Trophoblast cell (in vitro differentiated cells and primary cell): ENCODE data around the gene TROAP.

Experiments
- DNase-seq, 2 donors: peaks; one replicate each; pipeline ENCODE4 v3.0.0-alpha.2; 2016
- H2AFZ ChIP-seq: 2 replicates; pipeline ENCODE4 v1.6.1; 2013; ENCODE audit warnings: low read length, moderate library complexity, mild to moderate bottlenecking; ENCODE audit not compliant: insufficient read depth, poor library complexity
- H2AK5ac ChIP-seq: 2 replicates; pipeline ENCODE4 v1.6.1; 2013; ENCODE audit warnings: mild to moderate bottlenecking, low read length
- H2BK120ac ChIP-seq: 2 replicates; pipeline ENCODE4 v1.6.1; 2013; ENCODE audit warnings: low read length, mild to moderate bottlenecking, moderate library complexity; ENCODE audit not compliant: insufficient read depth, poor library complexity
- H2BK12ac ChIP-seq: 2 replicates; pipeline ENCODE4 v1.6.1; 2013; ENCODE audit warnings: mild to moderate bottlenecking, low read length, moderate library complexity
- H2BK5ac ChIP-seq: 2 replicates; pipeline ENCODE4 v1.6.1; 2013; ENCODE audit warnings: low read length, low read depth, moderate library complexity, mild to moderate bottlenecking; ENCODE audit not compliant: poor library complexity
- H3K14ac ChIP-seq: 2 replicates; pipeline ENCODE4 v1.6.1; 2013; ENCODE audit warnings: mild to moderate bottlenecking, low read length
- H3K18ac ChIP-seq: 2 replicates; pipeline ENCODE4 v1.6.1; 2013; ENCODE audit warnings: mild to moderate bottlenecking, low read length
- H3K23ac ChIP-seq: 2 replicates; pipeline ENCODE4 v1.6.1; 2013; ENCODE audit warnings: low read length
- H3K27ac ChIP-seq: 2 replicates; pipeline ENCODE4 v1.5.1; 2013; ENCODE audit warnings: low read depth, mild to moderate bottlenecking, inconsistent platforms, low read length, moderate library complexity
- H3K27me3 ChIP-seq: 2 replicates; pipeline ENCODE4 v1.6.1; 2013; ENCODE audit warnings: inconsistent platforms, mild to moderate bottlenecking, low read length, moderate library complexity; ENCODE audit not compliant: insufficient read depth
- H3K36me3 ChIP-seq, 2 experiments: 1 replicate in 1 of 2; 2 replicates in 1 of 2; pipeline ENCODE4 v1.6.1; 2013; ENCODE audit warnings: low read length in 2 of 2, mild to moderate bottlenecking in 2 of 2, moderate library complexity in 1 of 2; ENCODE audit not compliant: insufficient read depth in 2 of 2, control insufficient read depth in 1 of 2
- H3K4ac ChIP-seq: 2 replicates; pipeline ENCODE4 v1.6.1; 2013; ENCODE audit warnings: low read depth, mild to moderate bottlenecking, low read length, moderate library complexity
- H3K4me1 ChIP-seq, 2 experiments: 1 replicate in 1 of 2; 2 replicates in 1 of 2; pipeline ENCODE4 v1.6.1; 2013; ENCODE audit warnings: low read length in 2 of 2, mild to moderate bottlenecking in 2 of 2, moderate library complexity in 1 of 2; ENCODE audit not compliant: insufficient read depth in 2 of 2, control insufficient read depth in 1 of 2
- H3K4me2 ChIP-seq: 2 replicates; pipeline ENCODE4 v1.6.1; 2013; ENCODE audit warnings: inconsistent platforms, mild to moderate bottlenecking, low read length, moderate library complexity
- H3K4me3 ChIP-seq: 2 replicates; pipeline ENCODE4 v1.5.1; 2013; ENCODE audit warnings: mild to moderate bottlenecking, low read depth, low read length, inconsistent platforms
- H3K79me1 ChIP-seq: one replicate; pipeline ENCODE4 v1.6.1; 2013; ENCODE audit warnings: low read length
- H3K79me2 ChIP-seq: 2 replicates; pipeline ENCODE4 v1.6.1; 2013; ENCODE audit warnings: low read length, mild to moderate bottlenecking; ENCODE audit not compliant: control insufficient read depth, insufficient read depth, poor library complexity
- H3K9ac ChIP-seq: 2 replicates; pipeline ENCODE4 v1.6.1; 2013; ENCODE audit warnings: mild to moderate bottlenecking, low read length
- H3K9me3 ChIP-seq: 2 replicates; pipeline ENCODE4 v1.6.1; 2013; ENCODE audit warnings: low read depth, mild to moderate bottlenecking, control low read depth, inconsistent platforms, low read length; ENCODE audit not compliant: insufficient read depth
- H4K12ac ChIP-seq: 2 replicates; pipeline ENCODE4 v1.6.1; 2013; ENCODE audit warnings: low read depth, mild to moderate bottlenecking, low read length, moderate library complexity
- H4K8ac ChIP-seq: 2 replicates; pipeline ENCODE4 v1.6.1; 2013; ENCODE audit warnings: low read depth, mild to moderate bottlenecking, low read length, moderate library complexity
- H4K91ac ChIP-seq: one replicate; pipeline ENCODE4 v1.6.1; 2013; ENCODE audit warnings: low read depth, mild to moderate bottlenecking, low read length, moderate library complexity
- WGBS: extraction: QIAGEN DNeasy Blood & Tissue Kit; methylation state at CpG from one replicate; pipeline ENCODE4 v1.1.7; 2013; ENCODE audit warnings: missing lambda C conversion rate; ENCODE audit not compliant: insufficient read length, insufficient coverage; ENCODE audit errors: extremely low coverage; 5-methylcytosine and 5-hydroxymethylcytosine counted together

Gene TROAP

DNA sequence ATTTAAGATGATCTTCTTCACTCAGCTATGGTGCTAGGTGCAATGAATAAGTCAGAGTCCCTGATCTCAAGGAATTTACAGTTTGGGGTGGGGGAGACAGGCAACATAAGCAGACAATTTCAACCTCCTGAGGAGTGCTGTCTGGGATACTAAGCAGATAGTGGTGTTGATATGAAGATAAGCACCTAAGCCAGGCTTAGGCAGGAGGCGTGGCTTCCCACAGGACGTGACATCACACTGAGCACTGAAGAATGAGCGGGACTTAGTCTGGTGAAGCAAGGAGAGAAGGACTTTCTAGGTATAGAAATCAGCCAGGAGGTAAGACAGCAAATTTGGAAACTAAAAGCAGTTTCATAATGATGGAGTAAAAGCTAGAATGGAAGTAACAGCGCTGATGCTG lies 21.3 kb upstream of the TROAP start:
- H4K12ac ChIP-seq = no peak overlapping the region
- no peaks in the 10 kb centered on the region for H3K79me1 ChIP-seq
- H2BK120ac ChIP-seq = no peak overlapping the region
- no peak overlapping the region for H2BK12ac ChIP-seq
- H3K4me3 ChIP-seq = no peak overlapping the region
- no peak overlapping the region for H2AFZ ChIP-seq
- H3K18ac ChIP-seq = no peak overlapping the region
- H3K14ac ChIP-seq = no peak overlapping the region
- H3K79me2 ChIP-seq = no peaks in the 10 kb centered on the region
- H3K4me1 ChIP-seq = peaks cover 0 to 2% of the 10 kb centered on the region in 2 experiments
- H3K4me2 ChIP-seq = no peak overlapping the region
- H2AK5ac ChIP-seq = no peak overlapping the region
- no peaks in the 10 kb centered on the region for H3K36me3 ChIP-seq
- peaks cover 19% of the 10 kb centered on the region for H3K27me3 ChIP-seq
- no peak overlapping the region for H3K4ac ChIP-seq
- peak; percentile 65 to 80 for DNase-seq
- H3K23ac ChIP-seq = no peak overlapping the region
- H3K9ac ChIP-seq = no peak overlapping the region
- no peak overlapping the region for H4K91ac ChIP-seq
- no CpG with 5 or more reads among the region's 4 CpGs for WGBS
- peaks cover 8% of the 10 kb centered on the region for H3K9me3 ChIP-seq
- no peak overlapping the region for H2BK5ac ChIP-seq
- H3K27ac ChIP-seq = no peak overlapping the region
- no peak overlapping the region for H4K8ac ChIP-seq

DNA sequence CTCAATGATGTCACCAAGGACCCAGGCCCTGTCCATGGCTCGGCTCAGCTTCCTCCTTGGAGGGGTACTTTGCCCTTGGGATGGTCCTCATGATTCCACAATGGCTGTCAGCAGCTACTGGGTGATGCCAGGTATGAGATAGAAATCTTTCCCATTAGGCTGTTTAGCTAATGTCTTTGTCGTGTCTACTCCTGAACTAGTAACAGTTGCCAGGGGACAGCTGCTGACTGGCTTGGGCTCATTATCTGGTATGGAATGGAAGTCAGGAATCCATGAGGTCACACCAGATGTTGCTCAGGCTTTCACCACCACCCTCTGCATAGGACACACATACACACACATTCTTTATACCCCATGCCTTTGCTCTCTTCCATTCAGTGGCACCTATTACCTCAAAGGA lies 18.9 kb upstream of the TROAP start:
- WGBS = no CpG with 5 or more reads among the region's 2 CpGs
- Histone ChIP-seq H3K27me3 (no peaks in the 10 kb centered on the region), H3K4me3 (no peak overlapping the region), H4K8ac (no peak overlapping the region), H3K23ac (no peak overlapping the region), H3K14ac (no peak overlapping the region), H3K4ac (no peak overlapping the region), H3K79me2 (no peaks in the 10 kb centered on the region), H2BK12ac (no peak overlapping the region), H3K9ac (no peak overlapping the region), H3K18ac (no peak overlapping the region), H2AFZ (no peak overlapping the region), H3K36me3 (no peaks in the 10 kb centered on the region), H2BK5ac (no peak overlapping the region), H2BK120ac (no peak overlapping the region), H3K4me1 (no peaks in the 10 kb centered on the region), H3K79me1 (no peaks in the 10 kb centered on the region), H4K12ac (no peak overlapping the region), H2AK5ac (no peak overlapping the region), H4K91ac (no peak overlapping the region), H3K9me3 (no peaks in the 10 kb centered on the region), H3K4me2 (no peak overlapping the region), H3K27ac (no peak overlapping the region)
- DNase-seq = peak; percentile 89 to 95

DNA sequence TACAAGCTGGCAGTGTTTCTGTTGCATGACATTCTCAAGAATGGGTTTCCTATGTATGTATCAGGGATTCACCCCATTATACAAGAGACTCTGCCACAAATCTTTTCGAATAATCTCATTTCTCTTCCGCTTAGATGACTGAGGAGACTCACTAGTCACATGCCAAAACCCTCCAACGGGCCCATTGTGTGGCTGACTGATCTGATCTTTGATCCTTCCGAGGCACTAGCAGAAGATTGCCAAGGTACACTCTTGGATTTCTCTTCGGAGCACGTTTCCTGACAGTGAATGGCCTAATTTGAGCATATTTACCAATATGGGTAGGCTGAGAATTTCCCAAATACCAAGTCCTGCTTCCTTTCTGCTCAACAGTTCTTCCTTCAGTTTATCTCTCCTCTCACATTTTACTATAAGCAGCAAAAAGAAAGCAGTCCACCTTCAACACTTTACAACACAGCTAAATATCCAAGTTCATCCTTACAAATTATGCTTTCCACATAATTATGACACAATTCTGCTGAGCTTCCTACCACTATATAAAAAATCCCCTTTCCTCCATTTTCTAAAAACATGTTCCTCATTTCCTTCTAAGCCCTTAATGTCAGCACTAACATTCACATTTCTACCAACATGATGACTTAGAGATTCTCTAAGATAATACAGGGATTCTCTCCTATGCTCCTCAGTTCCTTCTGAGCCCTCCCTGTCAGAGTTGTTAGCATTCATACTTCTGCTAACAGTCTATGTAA lies 17.1 kb upstream of the TROAP start:
- no peak overlapping the region for H2BK5ac ChIP-seq
- H3K79me1 ChIP-seq = no peaks in the 10 kb centered on the region
- H2AFZ ChIP-seq = no peak overlapping the region
- H4K91ac ChIP-seq = no peak overlapping the region
- H3K23ac ChIP-seq = no peak overlapping the region
- H3K9me3 ChIP-seq = no peaks in the 10 kb centered on the region
- H2AK5ac ChIP-seq = no peak overlapping the region
- H3K18ac ChIP-seq = no peak overlapping the region
- H3K36me3 ChIP-seq = no peaks in the 10 kb centered on the region
- no peak overlapping the region for H3K14ac ChIP-seq
- no peaks in the 10 kb centered on the region for H3K79me2 ChIP-seq
- H3K9ac ChIP-seq = no peak overlapping the region
- H2BK120ac ChIP-seq = no peak overlapping the region
- no peak overlapping the region for H2BK12ac ChIP-seq
- H3K4me1 ChIP-seq = no peaks in the 10 kb centered on the region
- H3K4ac ChIP-seq = no peak overlapping the region
- H3K4me3 ChIP-seq = no peak overlapping the region
- H3K27ac ChIP-seq = no peak overlapping the region
- H4K12ac ChIP-seq = no peak overlapping the region
- H4K8ac ChIP-seq = no peak overlapping the region
- WGBS = no CpG with 5 or more reads among the region's 6 CpGs
- DNase-seq = no peak
- no peaks in the 10 kb centered on the region for H3K27me3 ChIP-seq
- no peak overlapping the region for H3K4me2 ChIP-seq

DNA sequence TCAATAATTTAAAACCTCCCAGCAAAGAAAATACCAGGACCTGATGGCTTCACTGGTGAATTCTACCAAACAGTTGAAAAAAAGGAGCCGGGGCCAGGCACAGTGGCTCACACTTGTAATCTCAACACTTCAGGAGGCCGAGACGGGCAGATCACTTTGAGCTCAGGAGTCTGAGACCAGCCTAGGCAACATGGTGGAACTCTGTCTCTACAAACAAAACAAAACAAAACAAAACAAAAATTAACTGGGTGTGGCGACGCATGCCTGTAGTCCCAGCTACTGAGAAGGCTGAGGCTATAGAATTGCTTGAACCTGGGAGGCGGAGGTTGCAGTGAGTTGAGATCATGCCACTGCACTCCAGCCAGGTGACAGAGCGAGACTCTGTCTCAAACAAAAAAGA lies 13.7 kb upstream of the TROAP start:
- H3K4me3 ChIP-seq = no peak overlapping the region
- no peak overlapping the region for H4K8ac ChIP-seq
- H2BK120ac ChIP-seq = no peak overlapping the region
- no peaks in the 10 kb centered on the region for H3K79me2 ChIP-seq
- H3K14ac ChIP-seq = no peak overlapping the region
- no peak overlapping the region for H2BK5ac ChIP-seq
- no peak overlapping the region for H2BK12ac ChIP-seq
- no peak overlapping the region for H3K4me2 ChIP-seq
- H4K91ac ChIP-seq = no peak overlapping the region
- no peak overlapping the region for H3K27ac ChIP-seq
- no CpG with 5 or more reads among the region's 7 CpGs for WGBS
- H2AK5ac ChIP-seq = no peak overlapping the region
- H3K23ac ChIP-seq = no peak overlapping the region
- no peak overlapping the region for H3K4ac ChIP-seq
- H4K12ac ChIP-seq = no peak overlapping the region
- H3K9ac ChIP-seq = no peak overlapping the region
- H3K9me3 ChIP-seq = no peaks in the 10 kb centered on the region
- H2AFZ ChIP-seq = no peak overlapping the region
- peak; percentile 83 to 88 for DNase-seq
- H3K36me3 ChIP-seq = no peaks in the 10 kb centered on the region
- H3K79me1 ChIP-seq = no peaks in the 10 kb centered on the region
- H3K27me3 ChIP-seq = no peaks in the 10 kb centered on the region
- H3K18ac ChIP-seq = no peak overlapping the region
- H3K4me1 ChIP-seq = no peaks in the 10 kb centered on the region
